Measurements from ENCODE around the gene ACP1.

DNA sequence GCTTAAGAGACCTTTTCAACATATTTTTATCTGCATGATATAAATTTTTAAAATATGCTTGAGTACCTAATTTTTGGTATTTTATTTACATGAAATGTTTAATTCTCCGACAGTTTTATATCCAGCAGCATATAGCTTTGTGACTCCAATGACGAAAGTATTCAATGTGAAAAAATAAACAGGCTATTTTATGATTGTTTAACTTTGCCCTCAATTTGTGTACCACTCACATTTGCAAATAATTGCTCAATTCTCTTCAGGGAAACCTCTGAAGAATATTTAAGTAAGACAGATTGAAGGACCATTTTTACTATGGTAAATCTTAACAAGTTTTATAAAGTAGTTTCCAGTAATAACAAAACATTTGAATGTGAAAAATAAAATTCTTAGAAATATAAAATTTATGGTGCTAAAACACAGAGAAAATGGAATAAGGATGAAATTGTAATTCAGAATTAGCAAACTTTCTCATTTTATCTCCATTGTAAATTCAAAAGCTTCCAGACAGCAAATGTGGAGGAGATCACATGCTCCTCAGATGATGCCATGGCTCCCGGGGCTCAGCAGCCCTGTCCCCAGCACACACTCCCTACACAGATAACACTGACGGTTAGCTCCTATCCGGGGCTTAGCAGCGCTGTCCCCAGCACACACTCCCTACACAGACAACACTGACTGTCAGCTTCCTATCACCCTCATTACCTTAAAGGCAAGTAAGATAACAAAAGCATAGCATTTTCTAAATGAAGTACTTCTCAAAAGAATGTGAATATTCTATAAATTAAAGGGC, 40.6 kb upstream of the ACP1 start:
- TF ChIP-seq, protein P1, sequence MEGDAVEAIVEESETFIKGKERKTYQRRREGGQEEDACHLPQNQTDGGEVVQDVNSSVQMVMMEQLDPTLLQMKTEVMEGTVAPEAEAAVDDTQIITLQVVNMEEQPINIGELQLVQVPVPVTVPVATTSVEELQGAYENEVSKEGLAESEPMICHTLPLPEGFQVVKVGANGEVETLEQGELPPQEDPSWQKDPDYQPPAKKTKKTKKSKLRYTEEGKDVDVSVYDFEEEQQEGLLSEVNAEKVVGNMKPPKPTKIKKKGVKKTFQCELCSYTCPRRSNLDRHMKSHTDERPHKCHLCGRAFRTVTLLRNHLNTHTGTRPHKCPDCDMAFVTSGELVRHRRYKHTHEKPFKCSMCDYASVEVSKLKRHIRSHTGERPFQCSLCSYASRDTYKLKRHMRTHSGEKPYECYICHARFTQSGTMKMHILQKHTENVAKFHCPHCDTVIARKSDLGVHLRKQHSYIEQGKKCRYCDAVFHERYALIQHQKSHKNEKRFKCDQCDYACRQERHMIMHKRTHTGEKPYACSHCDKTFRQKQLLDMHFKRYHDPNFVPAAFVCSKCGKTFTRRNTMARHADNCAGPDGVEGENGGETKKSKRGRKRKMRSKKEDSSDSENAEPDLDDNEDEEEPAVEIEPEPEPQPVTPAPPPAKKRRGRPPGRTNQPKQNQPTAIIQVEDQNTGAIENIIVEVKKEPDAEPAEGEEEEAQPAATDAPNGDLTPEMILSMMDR (IDR thresholded peaks at IDR 0.05; ENCODE audit: low read depth, low read length, poor library complexity, severe bottlenecking): no peak
- TF ChIP-seq EZH2phosphoT487 (IDR thresholded peaks at IDR 0.05; ENCODE audit: borderline replicate concordance, low read length): no peak

All from DOHH2 (cell line).